ENCODE results near the gene UGT2B7. TPM values are rescaled to one million over a fixed set of nuclear protein-coding genes. Genes with fewer than 3 reads are reported as not detected.
"Not testable (repeated sequence)": the region's sequence is repeated elsewhere in the genome, so short reads cannot be mapped to it uniquely, and the experiment has no call there.

UGT2B7 gene
- total RNA-seq = 1 to 10 TPM in 1 of 2 donors, under 1 TPM in 1; 0.47 to 1.5 TPM
- polyA plus RNA-seq (ENCODE audit: insufficient read length in 6 of 6) = 10 to 100 TPM; 12.4 to 46.5 (median 29.6) TPM
- long read RNA-seq, donor 1, partial matches to known transcripts = 0 of 1 reads
- long read RNA-seq, donor 1, other reads (novel, unspliced or antisense) = 0 of 1 reads
- long read RNA-seq, donor 2, partial matches to known transcripts = 0 of 1 reads
- long read RNA-seq, donor 2, other reads (novel, unspliced or antisense) = 0 of 1 reads
- long read RNA-seq, donor 3 = 0 reads
- long read RNA-seq, donor 4, partial matches to known transcripts = 0 of 3 reads
- long read RNA-seq, donor 4, other reads (novel, unspliced or antisense) = 3 of 3 reads
- long read RNA-seq, donor 5, partial matches to known transcripts = 0 of 6 reads
- long read RNA-seq, donor 5, other reads (novel, unspliced or antisense) = 6 of 6 reads
- long read RNA-seq, donor 6, partial matches to known transcripts = 5 of 5 reads
- long read RNA-seq, donor 6, other reads (novel, unspliced or antisense) = 0 of 5 reads
- long read RNA-seq, donor 7, partial matches to known transcripts = 0 of 9 reads
- long read RNA-seq, donor 7, other reads (novel, unspliced or antisense) = 7 of 9 reads
- long read RNA-seq, donor 8 = 0 reads
- long read RNA-seq, donor 9 = 0 reads
- long read RNA-seq, donor 10 = 0 reads
- long read RNA-seq, donor 11 = 0 reads
- long read RNA-seq, donor 12 = 0 reads

DNA sequence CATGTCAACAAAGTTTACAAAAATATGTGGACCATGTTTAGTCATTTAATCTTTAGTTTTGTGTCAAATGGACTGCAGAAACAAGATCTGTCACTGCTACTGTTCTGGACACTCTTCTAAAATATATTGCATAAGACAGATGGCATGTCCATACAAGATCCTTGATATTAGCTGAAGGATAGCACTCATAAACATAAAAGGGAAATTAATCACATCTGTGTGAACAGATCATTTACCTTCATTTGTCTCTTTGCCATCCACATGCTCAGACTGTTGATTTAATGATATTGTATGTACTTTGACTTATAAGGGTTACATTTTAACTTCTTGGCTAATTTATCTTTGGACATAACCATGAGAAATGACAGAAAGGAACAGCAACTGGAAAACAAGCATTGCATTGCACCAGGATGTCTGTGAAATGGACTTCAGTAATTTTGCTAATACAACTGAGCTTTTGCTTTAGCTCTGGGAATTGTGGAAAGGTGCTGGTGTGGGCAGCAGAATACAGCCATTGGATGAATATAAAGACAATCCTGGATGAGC lies at the start of gene UGT2B7:
TSS of gene UGT2B7 (plus strand) at position 364 of the 546 bp plus-strand sequence. CDS start at position 411, 47 bp downstream.
- peaks cover 0 to 4% of the 10 kb centered on the region in 2 donors for H3K9me3 ChIP-seq
- no peaks in the 10 kb centered on the region for H3K36me3 ChIP-seq
- TF ChIP-seq, protein P1, sequence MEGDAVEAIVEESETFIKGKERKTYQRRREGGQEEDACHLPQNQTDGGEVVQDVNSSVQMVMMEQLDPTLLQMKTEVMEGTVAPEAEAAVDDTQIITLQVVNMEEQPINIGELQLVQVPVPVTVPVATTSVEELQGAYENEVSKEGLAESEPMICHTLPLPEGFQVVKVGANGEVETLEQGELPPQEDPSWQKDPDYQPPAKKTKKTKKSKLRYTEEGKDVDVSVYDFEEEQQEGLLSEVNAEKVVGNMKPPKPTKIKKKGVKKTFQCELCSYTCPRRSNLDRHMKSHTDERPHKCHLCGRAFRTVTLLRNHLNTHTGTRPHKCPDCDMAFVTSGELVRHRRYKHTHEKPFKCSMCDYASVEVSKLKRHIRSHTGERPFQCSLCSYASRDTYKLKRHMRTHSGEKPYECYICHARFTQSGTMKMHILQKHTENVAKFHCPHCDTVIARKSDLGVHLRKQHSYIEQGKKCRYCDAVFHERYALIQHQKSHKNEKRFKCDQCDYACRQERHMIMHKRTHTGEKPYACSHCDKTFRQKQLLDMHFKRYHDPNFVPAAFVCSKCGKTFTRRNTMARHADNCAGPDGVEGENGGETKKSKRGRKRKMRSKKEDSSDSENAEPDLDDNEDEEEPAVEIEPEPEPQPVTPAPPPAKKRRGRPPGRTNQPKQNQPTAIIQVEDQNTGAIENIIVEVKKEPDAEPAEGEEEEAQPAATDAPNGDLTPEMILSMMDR (IDR thresholded peaks at IDR 0.05) = no peak
- H3K4me1 ChIP-seq = no peaks in the 10 kb centered on the region
- peak; percentile 51 for ATAC-seq
- DNase-seq = no peak
- intact Hi-C loops (cut with DNase I) = no loop called here
- H3K27ac ChIP-seq = no peak within 1 kb of the TSS
- H3K4me3 ChIP-seq = no peak within 1 kb of the TSS
- H3K27me3 ChIP-seq = no peaks in the 10 kb centered on the region

GRCh38 chr4:69049860-69050259 lies 46.4 kb upstream of the UGT2B7 start:
- Histone ChIP-seq H3K27me3 (no peaks in the 10 kb centered on the region), H3K27ac (no peak overlapping the region), H3K4me1 (no peaks in the 10 kb centered on the region), H3K9me3 (no peaks in the 10 kb centered on the region), H3K4me3 (no peak overlapping the region), H3K36me3 (no peaks in the 10 kb centered on the region)
- TF ChIP-seq, protein P1 (IDR thresholded peaks at IDR 0.05) = no peak
- intact Hi-C loops (cut with DNase I) = no loop called here
- ATAC-seq = no peak
- no peak for DNase-seq

DNA sequence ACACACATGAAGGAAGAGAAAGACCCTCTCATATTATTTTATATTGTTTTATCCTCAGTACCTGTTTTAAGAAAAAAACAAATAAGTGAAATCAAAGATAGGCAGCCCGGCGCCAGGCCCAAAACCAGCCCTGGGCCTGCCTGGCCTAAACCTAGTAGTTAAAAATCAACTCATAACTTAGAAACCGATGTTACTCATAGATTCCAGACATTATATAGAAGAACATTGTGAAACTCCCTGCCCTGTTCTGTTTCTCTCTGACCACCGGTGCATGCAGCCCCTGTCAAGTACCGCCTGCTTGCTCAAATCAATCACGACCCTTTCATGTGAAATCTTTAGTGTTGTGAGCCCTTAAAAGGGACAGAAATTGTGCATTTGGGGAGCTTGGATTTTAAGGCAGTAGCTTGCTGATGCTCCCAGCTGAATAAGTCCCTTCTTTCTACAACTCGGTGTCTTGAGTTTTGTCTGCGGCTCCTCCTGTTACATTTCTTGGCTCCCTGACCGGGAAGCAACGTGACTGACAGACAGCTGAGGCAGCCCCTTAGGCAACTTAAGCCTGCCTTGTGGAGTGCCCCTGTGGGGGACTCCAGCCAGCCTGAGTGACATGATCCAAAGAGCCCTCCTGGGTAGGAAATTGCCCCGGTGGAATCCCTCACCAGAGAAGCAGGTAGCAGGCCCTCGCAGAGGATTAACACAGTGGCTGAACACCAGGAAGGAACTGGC lies 45.3 kb upstream of the UGT2B7 start:
- H3K36me3 ChIP-seq; intact Hi-C loops (cut with DNase I); H3K4me1 ChIP-seq; H3K27ac ChIP-seq; H3K4me3 ChIP-seq; H3K27me3 ChIP-seq; DNase-seq; H3K9me3 ChIP-seq: not testable (repeated sequence)
- ATAC-seq = peak; percentile 44

DNA sequence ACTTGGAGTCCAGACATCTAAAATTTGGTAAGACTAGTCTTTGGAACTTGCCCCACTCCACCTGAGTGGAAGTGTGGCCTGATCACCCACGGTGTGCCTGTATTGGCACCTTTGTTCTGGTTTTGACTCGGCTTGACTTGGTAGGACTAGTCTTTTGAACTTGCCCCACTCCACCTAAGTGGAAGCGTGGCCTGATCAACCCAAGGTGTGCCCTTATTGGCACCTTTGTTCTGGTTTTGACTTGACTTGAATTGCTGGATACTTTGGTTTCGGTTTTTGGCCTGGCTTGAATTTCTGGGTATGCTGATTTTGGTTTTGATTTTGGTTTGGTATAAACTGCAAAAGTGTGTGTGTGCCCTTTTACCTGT lies 44.7 kb upstream of the UGT2B7 start:
- H3K36me3 ChIP-seq = no peaks in the 10 kb centered on the region
- H3K4me3 ChIP-seq = no peak overlapping the region
- no peaks in the 10 kb centered on the region for H3K4me1 ChIP-seq
- ATAC-seq = no peak
- no peak for DNase-seq
- no peaks in the 10 kb centered on the region for H3K9me3 ChIP-seq
- TF ChIP-seq, protein P1 (IDR thresholded peaks at IDR 0.05) = no peak
- intact Hi-C loops (cut with DNase I) = no loop called here
- H3K27ac ChIP-seq = no peak overlapping the region
- H3K27me3 ChIP-seq = no peaks in the 10 kb centered on the region

- H3K36me3 ChIP-seq; H3K9me3 ChIP-seq; H3K4me3 ChIP-seq; DNase-seq; ATAC-seq; intact Hi-C loops (cut with DNase I); H3K27me3 ChIP-seq; H3K27ac ChIP-seq; H3K4me1 ChIP-seq: not testable (repeated sequence)
Observed at GRCh38 chr4:69053309-69053885, 42.9 kb upstream of the UGT2B7 start.

DNA sequence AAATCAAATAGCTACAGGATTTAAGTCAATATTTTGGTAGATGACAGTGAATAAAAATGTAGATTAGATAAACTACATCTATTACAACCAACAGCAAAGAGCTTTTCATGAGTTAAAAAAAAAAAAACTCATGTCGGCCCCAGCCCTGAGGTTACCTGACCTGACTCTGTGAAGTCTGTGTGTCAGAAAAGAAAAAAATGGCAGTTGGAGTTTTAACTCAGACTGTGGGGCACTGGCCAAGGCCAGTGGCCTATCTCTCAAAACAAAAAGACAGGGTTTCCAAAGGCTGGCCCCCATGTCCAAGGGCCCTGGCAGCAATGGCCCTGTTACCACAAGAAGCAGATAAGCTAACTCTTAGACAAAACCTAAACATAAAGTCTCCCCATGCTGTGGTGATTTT lies 42.2 kb upstream of the UGT2B7 start:
- H3K4me1 ChIP-seq; H3K9me3 ChIP-seq; DNase-seq; H3K36me3 ChIP-seq; H3K4me3 ChIP-seq; intact Hi-C loops (cut with DNase I); ATAC-seq; H3K27ac ChIP-seq; H3K27me3 ChIP-seq: not testable (repeated sequence)

All from left lung (tissue), 14 donors.